Trophoblast cell (in vitro differentiated cells and primary cell): ENCODE data around the gene ZNF143.
"Not testable (repeated sequence)": the region's sequence is repeated elsewhere in the genome, so short reads cannot be mapped to it uniquely, and the experiment has no call there.

Experiments used
- DNase-seq, 2 donors: peaks; one replicate each; pipeline ENCODE4 v3.0.0-alpha.2; 2016
- H2AFZ ChIP-seq: 2 replicates; pipeline ENCODE4 v1.6.1; 2013; ENCODE audit warnings: low read length, moderate library complexity, mild to moderate bottlenecking; ENCODE audit not compliant: insufficient read depth, poor library complexity
- H2AK5ac ChIP-seq: 2 replicates; pipeline ENCODE4 v1.6.1; 2013; ENCODE audit warnings: mild to moderate bottlenecking, low read length
- H2BK120ac ChIP-seq: 2 replicates; pipeline ENCODE4 v1.6.1; 2013; ENCODE audit warnings: low read length, mild to moderate bottlenecking, moderate library complexity; ENCODE audit not compliant: insufficient read depth, poor library complexity
- H2BK12ac ChIP-seq: 2 replicates; pipeline ENCODE4 v1.6.1; 2013; ENCODE audit warnings: mild to moderate bottlenecking, low read length, moderate library complexity
- H2BK5ac ChIP-seq: 2 replicates; pipeline ENCODE4 v1.6.1; 2013; ENCODE audit warnings: low read length, low read depth, moderate library complexity, mild to moderate bottlenecking; ENCODE audit not compliant: poor library complexity
- H3K14ac ChIP-seq: 2 replicates; pipeline ENCODE4 v1.6.1; 2013; ENCODE audit warnings: mild to moderate bottlenecking, low read length
- H3K18ac ChIP-seq: 2 replicates; pipeline ENCODE4 v1.6.1; 2013; ENCODE audit warnings: mild to moderate bottlenecking, low read length
- H3K23ac ChIP-seq: 2 replicates; pipeline ENCODE4 v1.6.1; 2013; ENCODE audit warnings: low read length
- H3K27ac ChIP-seq: 2 replicates; pipeline ENCODE4 v1.5.1; 2013; ENCODE audit warnings: low read depth, mild to moderate bottlenecking, inconsistent platforms, low read length, moderate library complexity
- H3K27me3 ChIP-seq: 2 replicates; pipeline ENCODE4 v1.6.1; 2013; ENCODE audit warnings: inconsistent platforms, mild to moderate bottlenecking, low read length, moderate library complexity; ENCODE audit not compliant: insufficient read depth
- H3K36me3 ChIP-seq, 2 experiments: 1 replicate in 1 of 2; 2 replicates in 1 of 2; pipeline ENCODE4 v1.6.1; 2013; ENCODE audit warnings: low read length in 2 of 2, mild to moderate bottlenecking in 2 of 2, moderate library complexity in 1 of 2; ENCODE audit not compliant: insufficient read depth in 2 of 2, control insufficient read depth in 1 of 2
- H3K4ac ChIP-seq: 2 replicates; pipeline ENCODE4 v1.6.1; 2013; ENCODE audit warnings: low read depth, mild to moderate bottlenecking, low read length, moderate library complexity
- H3K4me1 ChIP-seq, 2 experiments: 1 replicate in 1 of 2; 2 replicates in 1 of 2; pipeline ENCODE4 v1.6.1; 2013; ENCODE audit warnings: low read length in 2 of 2, mild to moderate bottlenecking in 2 of 2, moderate library complexity in 1 of 2; ENCODE audit not compliant: insufficient read depth in 2 of 2, control insufficient read depth in 1 of 2
- H3K4me2 ChIP-seq: 2 replicates; pipeline ENCODE4 v1.6.1; 2013; ENCODE audit warnings: inconsistent platforms, mild to moderate bottlenecking, low read length, moderate library complexity
- H3K4me3 ChIP-seq: 2 replicates; pipeline ENCODE4 v1.5.1; 2013; ENCODE audit warnings: mild to moderate bottlenecking, low read depth, low read length, inconsistent platforms
- H3K79me1 ChIP-seq: one replicate; pipeline ENCODE4 v1.6.1; 2013; ENCODE audit warnings: low read length
- H3K79me2 ChIP-seq: 2 replicates; pipeline ENCODE4 v1.6.1; 2013; ENCODE audit warnings: low read length, mild to moderate bottlenecking; ENCODE audit not compliant: control insufficient read depth, insufficient read depth, poor library complexity
- H3K9ac ChIP-seq: 2 replicates; pipeline ENCODE4 v1.6.1; 2013; ENCODE audit warnings: mild to moderate bottlenecking, low read length
- H3K9me3 ChIP-seq: 2 replicates; pipeline ENCODE4 v1.6.1; 2013; ENCODE audit warnings: low read depth, mild to moderate bottlenecking, control low read depth, inconsistent platforms, low read length; ENCODE audit not compliant: insufficient read depth
- H4K12ac ChIP-seq: 2 replicates; pipeline ENCODE4 v1.6.1; 2013; ENCODE audit warnings: low read depth, mild to moderate bottlenecking, low read length, moderate library complexity
- H4K8ac ChIP-seq: 2 replicates; pipeline ENCODE4 v1.6.1; 2013; ENCODE audit warnings: low read depth, mild to moderate bottlenecking, low read length, moderate library complexity
- H4K91ac ChIP-seq: one replicate; pipeline ENCODE4 v1.6.1; 2013; ENCODE audit warnings: low read depth, mild to moderate bottlenecking, low read length, moderate library complexity
- WGBS: extraction: QIAGEN DNeasy Blood & Tissue Kit; methylation state at CpG from one replicate; pipeline ENCODE4 v1.1.7; 2013; ENCODE audit warnings: missing lambda C conversion rate; ENCODE audit not compliant: insufficient read length, insufficient coverage; ENCODE audit errors: extremely low coverage; 5-methylcytosine and 5-hydroxymethylcytosine counted together

Gene ZNF143

DNA sequence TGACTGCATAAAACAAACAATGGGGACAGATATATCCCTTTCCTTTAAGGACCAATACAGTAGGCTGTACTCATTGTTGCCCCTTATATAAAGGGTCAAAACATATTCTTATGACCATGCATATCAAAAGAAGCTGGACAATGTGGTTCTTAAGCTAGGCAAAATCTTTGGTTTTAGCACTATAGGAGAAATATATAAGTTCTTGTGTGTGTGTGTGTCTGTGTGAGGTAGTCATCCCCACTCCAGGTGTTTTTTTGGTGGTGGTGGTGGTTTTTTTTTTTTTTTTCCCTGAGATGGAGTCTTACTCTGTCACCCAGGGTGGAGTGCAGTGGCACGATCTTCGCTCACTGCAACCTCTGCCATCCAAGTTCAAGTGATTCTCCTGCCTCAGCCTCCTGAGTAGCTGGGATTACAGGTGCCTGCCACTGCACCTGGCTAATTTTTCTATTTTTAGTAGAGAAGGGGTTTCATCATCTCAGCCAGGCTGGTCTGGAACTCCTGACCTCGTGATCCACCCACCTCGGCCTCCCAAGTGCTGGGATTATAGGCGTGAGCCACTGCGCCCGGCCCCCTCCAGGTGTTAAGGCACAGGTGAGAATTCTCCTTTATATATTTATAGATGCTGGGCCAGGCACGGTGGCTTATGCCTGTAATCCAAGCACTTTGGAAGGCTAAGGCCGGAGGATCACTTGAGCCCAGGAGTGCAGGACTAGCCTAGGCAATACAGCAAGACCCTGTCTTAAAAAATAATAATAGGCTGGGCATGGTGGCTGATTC, 12.0 kb upstream of the ZNF143 start:
- H3K4ac ChIP-seq: no peak overlapping the region
- H3K27ac ChIP-seq: no peak overlapping the region
- no peaks in the 10 kb centered on the region for H3K27me3 ChIP-seq
- H4K91ac ChIP-seq: no peak overlapping the region
- no peak overlapping the region for H4K12ac ChIP-seq
- no peak overlapping the region for H3K4me2 ChIP-seq
- H3K18ac ChIP-seq: no peak overlapping the region
- WGBS: no CpG with 5 or more reads among the region's 9 CpGs
- peaks cover 2% of the 10 kb centered on the region for H3K9me3 ChIP-seq
- no peak overlapping the region for H4K8ac ChIP-seq
- DNase-seq: no peak
- H3K4me1 ChIP-seq: peaks cover 8 to 9% of the 10 kb centered on the region in 2 experiments
- no peak overlapping the region for H3K23ac ChIP-seq
- H3K36me3 ChIP-seq: peaks cover 9 to 15% of the 10 kb centered on the region in 2 experiments
- H2AK5ac ChIP-seq: no peak overlapping the region
- H2BK12ac ChIP-seq: no peak overlapping the region
- H3K9ac ChIP-seq: no peak overlapping the region
- H3K79me1 ChIP-seq: peaks cover 6% of the 10 kb centered on the region
- no peak overlapping the region for H2AFZ ChIP-seq
- no peak overlapping the region for H2BK120ac ChIP-seq
- no peak overlapping the region for H3K4me3 ChIP-seq
- H3K14ac ChIP-seq: no peak overlapping the region
- no peak overlapping the region for H2BK5ac ChIP-seq
- no peaks in the 10 kb centered on the region for H3K79me2 ChIP-seq

DNA sequence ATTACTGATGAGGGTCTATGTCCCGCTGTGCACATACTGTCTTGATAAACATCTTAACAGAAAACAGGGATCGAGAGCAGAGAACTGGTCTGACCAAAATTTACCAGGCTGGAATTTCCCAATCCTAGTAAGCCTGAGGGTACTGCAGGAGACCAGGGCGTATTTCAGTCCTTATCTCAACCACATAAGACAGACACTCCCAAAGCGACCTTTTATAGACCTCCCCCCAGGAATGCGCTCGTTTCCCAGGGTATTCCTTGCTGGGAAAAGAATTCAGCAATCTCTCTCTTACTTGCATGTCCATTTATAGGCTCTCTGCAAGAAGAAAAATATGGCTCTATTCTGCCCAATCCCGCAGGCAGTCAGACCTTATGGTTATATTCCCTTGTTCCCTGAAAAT, 8.8 kb upstream of the ZNF143 start:
- H3K18ac ChIP-seq, H2BK12ac ChIP-seq, H3K23ac ChIP-seq, H3K9me3 ChIP-seq, H3K4me3 ChIP-seq, H3K79me1 ChIP-seq, H3K36me3 ChIP-seq, H3K14ac ChIP-seq, H3K9ac ChIP-seq, H4K12ac ChIP-seq, H3K79me2 ChIP-seq, H3K4ac ChIP-seq, H2BK120ac ChIP-seq, H2AFZ ChIP-seq, H3K4me1 ChIP-seq, H2BK5ac ChIP-seq, H4K8ac ChIP-seq, H2AK5ac ChIP-seq, H3K27me3 ChIP-seq, H4K91ac ChIP-seq: not testable (repeated sequence)
- WGBS: no CpG with 5 or more reads among the region's 7 CpGs
- Histone ChIP-seq H3K4me2 (peak overlapping the region; percentile 30), H3K27ac (peak overlapping the region; percentile 91)
- peak; percentile 39 to 69 for DNase-seq

DNA sequence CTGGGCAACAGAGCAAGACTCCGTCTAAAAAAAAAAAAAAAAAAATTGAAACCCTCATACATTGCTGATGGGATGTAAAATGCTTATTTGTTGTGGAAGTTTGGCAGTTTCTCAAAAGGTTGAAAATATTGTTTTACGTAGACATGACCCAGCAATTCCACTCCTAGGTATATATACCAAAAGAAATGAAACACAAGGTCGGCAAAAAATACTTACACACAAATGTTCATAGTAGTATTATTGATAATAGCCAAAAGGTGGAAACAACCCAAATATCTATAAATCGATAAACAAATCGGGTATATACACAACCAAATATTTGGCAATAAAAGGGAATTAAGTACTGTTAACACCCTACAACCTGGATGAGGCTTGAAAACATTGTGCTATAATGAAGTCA, 5.1 kb upstream of the ZNF143 start:
- Histone ChIP-seq H3K9ac (no peak overlapping the region), H3K4me3 (no peak overlapping the region), H3K27ac (no peak overlapping the region), H3K23ac (no peak overlapping the region), H4K8ac (no peak overlapping the region), H4K12ac (no peak overlapping the region), H3K4me2 (no peak overlapping the region), H3K36me3 (peaks cover 0 to 2% of the 10 kb centered on the region in 2 experiments), H4K91ac (no peak overlapping the region), H2AFZ (no peak overlapping the region), H3K14ac (no peak overlapping the region), H3K4me1 (peaks cover 2 to 11% of the 10 kb centered on the region in 2 experiments), H2BK5ac (no peak overlapping the region), H3K79me2 (peaks cover 6% of the 10 kb centered on the region), H2BK120ac (no peak overlapping the region), H3K27me3 (no peaks in the 10 kb centered on the region), H2AK5ac (no peak overlapping the region), H2BK12ac (no peak overlapping the region), H3K79me1 (peaks cover 18% of the 10 kb centered on the region), H3K18ac (no peak overlapping the region), H3K4ac (no peak overlapping the region), H3K9me3 (peaks cover 2% of the 10 kb centered on the region)
- WGBS: no CpG with 5 or more reads among the region's 5 CpGs
- no peak for DNase-seq

DNA sequence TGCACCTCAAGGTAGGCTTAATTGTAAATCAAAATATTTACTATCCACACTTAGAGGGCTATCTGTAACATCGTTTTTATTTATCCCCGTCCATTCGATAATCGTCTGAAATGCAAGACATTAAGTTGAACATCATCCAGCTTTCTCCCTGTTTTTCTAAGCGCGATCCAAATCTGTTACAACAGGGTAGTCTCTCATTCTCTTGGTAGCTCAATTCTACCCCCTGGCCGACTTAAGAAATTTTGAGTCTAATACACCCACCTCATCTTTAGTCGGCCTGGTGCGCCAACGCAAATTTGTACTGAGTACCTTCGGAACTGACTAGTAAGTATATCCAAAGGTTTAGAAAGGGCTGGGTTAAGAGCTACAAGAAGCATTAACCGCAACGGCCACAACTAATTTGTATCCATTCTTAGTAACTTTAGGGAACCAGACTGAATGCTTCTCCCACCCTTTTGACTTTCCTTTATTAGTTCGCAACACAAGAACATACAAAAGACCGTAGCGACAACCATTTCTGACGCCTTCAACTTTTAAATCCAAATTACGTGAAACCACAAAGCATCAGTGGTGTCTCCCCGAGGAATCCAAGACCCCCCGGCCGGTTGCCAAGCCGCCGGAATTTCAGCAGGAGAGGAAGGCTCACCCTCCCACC, 1.0 kb upstream of the ZNF143 start:
- H3K18ac ChIP-seq: peak overlapping the region; percentile 70
- H3K4me2 ChIP-seq: peak overlapping the region; percentile 47
- H2AFZ ChIP-seq: peak overlapping the region; percentile 24
- H3K27ac ChIP-seq: peak overlapping the region; percentile 94
- peak overlapping the region; percentile 89 for H4K8ac ChIP-seq
- no CpG with 5 or more reads among the region's 23 CpGs for WGBS
- peak overlapping the region; percentile 59 for H4K12ac ChIP-seq
- DNase-seq: peak; percentile 34 to 53
- peak overlapping the region; percentile 74 for H2BK120ac ChIP-seq
- H3K79me2 ChIP-seq: peaks cover 12% of the 10 kb centered on the region
- peak overlapping the region; percentile 98 for H3K9ac ChIP-seq
- H3K14ac ChIP-seq: peak overlapping the region; percentile 92
- no peak overlapping the region for H2BK12ac ChIP-seq
- H3K4me3 ChIP-seq: peak overlapping the region; percentile 85
- peak overlapping the region; percentile 65 for H3K4ac ChIP-seq
- no peaks in the 10 kb centered on the region for H3K27me3 ChIP-seq
- no peak overlapping the region for H3K23ac ChIP-seq
- H3K36me3 ChIP-seq: peaks cover 0 to 3% of the 10 kb centered on the region in 2 experiments
- peak overlapping the region; percentile 94 for H2AK5ac ChIP-seq
- peak overlapping the region; percentile 95 for H2BK5ac ChIP-seq
- no peaks in the 10 kb centered on the region for H3K9me3 ChIP-seq
- peaks cover 20% of the 10 kb centered on the region for H3K79me1 ChIP-seq
- H3K4me1 ChIP-seq: peaks cover 4 to 8% of the 10 kb centered on the region in 2 experiments
- peak overlapping the region; percentile 97 for H4K91ac ChIP-seq
